ENCODE data around the gene SMOC2. TPM values are rescaled to one million over a fixed set of nuclear protein-coding genes. Genes with fewer than 3 reads are reported as not detected.

SMOC2 gene
- total RNA-seq, 1 experiment from 2014 or later: 2.1 TPM

GRCh38 chr6:168678588-168678987 is 237.6 kb downstream of the SMOC2 start:
- peaks cover 9% of the 10 kb centered on the region for H3K4me1 ChIP-seq (ENCODE audit: insufficient read depth, low read length)
- no peak overlapping the region for H3K4me2 ChIP-seq (ENCODE audit: insufficient read depth, insufficient read length, low read length)
- H3K23me2 ChIP-seq (ENCODE audit: insufficient read length, low read depth, low read length, poor library complexity, severe bottlenecking): no peaks in the 10 kb centered on the region
- no peaks in the 10 kb centered on the region for H3K79me2 ChIP-seq (ENCODE audit: insufficient read depth, low read length)
- H2BK12ac ChIP-seq (ENCODE audit: insufficient read length, low read depth, low read length): no peak overlapping the region
- H3K27ac Mint-ChIP-seq: peak overlapping the region in 1 of 3 experiments; percentile 67; a peak in 1 of 7 replicates
- H3K4ac ChIP-seq (ENCODE audit: low read depth, low read length): no peak overlapping the region
- no peaks in the 10 kb centered on the region for H4K20me1 ChIP-seq (ENCODE audit: control insufficient read depth, insufficient read depth, insufficient read length)
- H3K27me3 ChIP-seq (ENCODE audit: insufficient read depth, low read length): no peaks in the 10 kb centered on the region
- H3T11ph ChIP-seq (ENCODE audit: low read length): no peak overlapping the region
- H2BK15ac ChIP-seq (ENCODE audit: low read depth, low read length): no peak overlapping the region
- no peak for DNase-seq
- H4K5ac ChIP-seq (ENCODE audit: insufficient read length, low read depth, low read length): no peak overlapping the region
- no peaks in the 10 kb centered on the region for H3K27me3 Mint-ChIP-seq (ENCODE audit: low read depth)
- H4K8ac ChIP-seq (replicated peaks; ENCODE audit: insufficient read length, low read depth, low read length): no peak overlapping the region
- no peaks in the 10 kb centered on the region for H3K9me3 ChIP-seq (ENCODE audit: control insufficient read depth, low read depth, low read length)
- peaks cover 2 to 5% (median 3%) of the 10 kb centered on the region in 3 experiments; a peak in 4 of 7 replicates for H3K36me3 Mint-ChIP-seq (ENCODE audit: insufficient read depth in 1 of 3, low read depth in 3 of 3)
- H3K18ac ChIP-seq (ENCODE audit: insufficient read length, low read depth, low read length): no peak overlapping the region
- WGBS (ENCODE audit: extremely low coverage, insufficient read length, low lambda C conversion rate): no CpG with 5 or more reads among the region's 5 CpGs
- H2AK5ac ChIP-seq (ENCODE audit: insufficient read length, low read length): no peak overlapping the region
- H3K9me3 Mint-ChIP-seq: peaks cover 5 to 7% of the 10 kb centered on the region in 2 experiments; a peak in 2 of 5 replicates
- H3K4me1 Mint-ChIP-seq: peaks cover 43 to 44% of the 10 kb centered on the region in 2 experiments
- no peak overlapping the region for H2BK120ac ChIP-seq (ENCODE audit: low read depth, low read length, poor library complexity, severe bottlenecking)
- H3K23ac ChIP-seq (ENCODE audit: insufficient read length, low read depth, low read length): no peak overlapping the region
- H2BK20ac ChIP-seq (ENCODE audit: low read depth, low read length, poor library complexity, severe bottlenecking): no peak overlapping the region
- H3K79me1 ChIP-seq (ENCODE audit: insufficient read depth, low read depth, low read length, poor library complexity, severe bottlenecking): no peaks in the 10 kb centered on the region
- no peak overlapping the region for H2AFZ ChIP-seq (ENCODE audit: low read length)
- H3K56ac ChIP-seq (ENCODE audit: insufficient read length, low read depth, low read length): no peak overlapping the region
- no peak overlapping the region for H3K27ac ChIP-seq (ENCODE audit: insufficient read length, low read depth, low read length)
- H3K14ac ChIP-seq (ENCODE audit: insufficient read depth, low read length): no peak overlapping the region
- TF ChIP-seq CTCF (conservative IDR thresholded peaks at IDR 0.05): no peak
- H2BK5ac ChIP-seq (ENCODE audit: insufficient read length, low read length): no peak overlapping the region
- no peak overlapping the region for H4K91ac ChIP-seq (ENCODE audit: insufficient read length, low read depth, low read length)
- H3K4me3 Mint-ChIP-seq: no peak overlapping the region
- no peak overlapping the region for H3K9ac ChIP-seq (ENCODE audit: extremely low read depth, insufficient read length, low read length)
